ENCODE data around the gene ETNK2.

ETNK2 gene

DNA sequence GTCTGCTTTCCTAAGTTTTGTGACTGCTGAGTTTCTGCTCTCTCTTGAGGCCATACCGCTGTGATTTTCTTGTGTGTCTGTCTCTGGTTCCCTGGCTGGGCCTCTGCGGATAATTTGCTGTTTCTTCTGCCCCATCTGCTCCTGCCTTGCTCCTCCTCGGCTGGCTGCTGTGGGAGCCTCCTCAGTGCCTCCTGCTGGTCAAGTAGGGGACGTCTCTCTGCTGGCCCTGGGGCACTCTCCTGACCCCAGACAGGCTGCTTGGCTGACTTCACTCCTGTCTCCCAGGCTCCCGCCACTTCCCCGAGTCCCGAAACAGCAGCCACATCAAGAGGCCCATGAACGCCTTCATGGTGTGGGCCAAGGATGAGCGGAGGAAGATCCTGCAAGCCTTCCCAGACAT, 28.5 kb downstream of the ETNK2 start:
- DNase-seq (ENCODE audit: extremely low spot score): peak; percentile 62
- TF ChIP-seq HDGF (IDR thresholded peaks at IDR 0.05; ENCODE audit: borderline replicate concordance) (no peak), FOXK2 (IDR thresholded peaks at IDR 0.05) (no peak), NFRKB (IDR thresholded peaks at IDR 0.05) (no peak), FOXA1 (IDR thresholded peaks at IDR 0.05) (no peak), TARDBP (IDR thresholded peaks at IDR 0.05) (no peak), BHLHE40 (IDR thresholded peaks at IDR 0.05; ENCODE audit: borderline replicate concordance) (no peak), ARNT (IDR thresholded peaks at IDR 0.05) (no peak), CTBP1 (IDR thresholded peaks at IDR 0.05; ENCODE audit: borderline replicate concordance) (no peak), ELF4 (IDR thresholded peaks at IDR 0.05) (no peak), SP1 (IDR thresholded peaks at IDR 0.05) (no peak), SUZ12 (IDR thresholded peaks at IDR 0.05) (no peak), ZNF384 (IDR thresholded peaks at IDR 0.05) (no peak), LEF1 (IDR thresholded peaks at IDR 0.05; ENCODE audit: borderline replicate concordance) (no peak), FOXM1 (IDR thresholded peaks at IDR 0.05; ENCODE audit: borderline replicate concordance) (no peak), L3MBTL2 (conservative IDR thresholded peaks at IDR 0.05) (no peak)
- TF ChIP-seq, protein P1, sequence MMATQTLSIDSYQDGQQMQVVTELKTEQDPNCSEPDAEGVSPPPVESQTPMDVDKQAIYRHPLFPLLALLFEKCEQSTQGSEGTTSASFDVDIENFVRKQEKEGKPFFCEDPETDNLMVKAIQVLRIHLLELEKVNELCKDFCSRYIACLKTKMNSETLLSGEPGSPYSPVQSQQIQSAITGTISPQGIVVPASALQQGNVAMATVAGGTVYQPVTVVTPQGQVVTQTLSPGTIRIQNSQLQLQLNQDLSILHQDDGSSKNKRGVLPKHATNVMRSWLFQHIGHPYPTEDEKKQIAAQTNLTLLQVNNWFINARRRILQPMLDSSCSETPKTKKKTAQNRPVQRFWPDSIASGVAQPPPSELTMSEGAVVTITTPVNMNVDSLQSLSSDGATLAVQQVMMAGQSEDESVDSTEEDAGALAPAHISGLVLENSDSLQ (IDR thresholded peaks at IDR 0.05): no peak
- POLR2A ChIA-PET: no interaction called here
- CTCF ChIA-PET: no interaction called here

DNA sequence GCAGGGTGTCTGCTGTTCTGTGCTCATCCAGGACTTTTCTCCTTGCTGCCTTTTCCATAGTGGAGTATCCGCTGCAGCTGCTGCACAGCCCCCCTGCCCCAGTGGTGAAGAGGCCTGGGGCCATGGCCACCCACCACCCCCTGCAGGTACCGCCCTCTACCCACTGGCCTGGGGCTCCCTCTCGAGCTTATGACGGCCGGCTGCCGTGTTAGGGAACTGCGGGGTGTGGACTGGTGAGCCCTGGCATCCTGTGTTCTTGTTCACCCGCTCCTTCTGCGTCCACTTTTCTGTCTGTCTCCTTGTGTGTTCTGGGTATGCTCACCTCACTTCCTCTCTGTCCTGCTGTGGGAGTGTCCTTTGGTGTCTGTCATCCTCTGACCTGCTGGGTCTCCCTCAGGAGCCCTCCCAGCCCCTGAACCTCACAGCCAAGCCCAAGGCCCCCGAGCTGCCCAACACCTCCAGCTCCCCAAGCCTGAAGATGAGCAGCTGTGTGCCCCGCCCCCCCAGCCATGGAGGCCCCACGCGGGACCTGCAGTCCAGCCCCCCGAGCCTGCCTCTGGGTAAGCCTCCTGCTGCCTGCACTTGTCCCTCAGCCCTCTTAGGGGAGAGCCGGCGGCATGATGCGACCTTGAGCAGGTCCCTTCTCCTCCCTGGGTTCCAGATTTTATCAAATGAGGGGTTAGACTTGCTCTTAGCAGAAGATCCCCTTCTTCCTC, 29.8 kb downstream of the ETNK2 start:
- DNase-seq (ENCODE audit: extremely low spot score): no peak
- POLR2A ChIA-PET: no interaction called here
- CTCF ChIA-PET: no interaction called here
- TF ChIP-seq ARNT (IDR thresholded peaks at IDR 0.05): no peak
- TF ChIP-seq ELF4 (IDR thresholded peaks at IDR 0.05): no peak
- TF ChIP-seq ZNF384 (IDR thresholded peaks at IDR 0.05): no peak
- TF ChIP-seq BHLHE40 (IDR thresholded peaks at IDR 0.05; ENCODE audit: borderline replicate concordance): no peak
- TF ChIP-seq, protein P1 (IDR thresholded peaks at IDR 0.05): no peak
- no peak for TF ChIP-seq FOXA1 (IDR thresholded peaks at IDR 0.05)
- TF ChIP-seq CTBP1 (IDR thresholded peaks at IDR 0.05; ENCODE audit: borderline replicate concordance): no peak
- TF ChIP-seq SUZ12 (IDR thresholded peaks at IDR 0.05): no peak
- TF ChIP-seq NFRKB (IDR thresholded peaks at IDR 0.05): no peak
- TF ChIP-seq FOXM1 (IDR thresholded peaks at IDR 0.05; ENCODE audit: borderline replicate concordance): no peak
- TF ChIP-seq L3MBTL2 (conservative IDR thresholded peaks at IDR 0.05): no peak
- no peak for TF ChIP-seq HDGF (IDR thresholded peaks at IDR 0.05; ENCODE audit: borderline replicate concordance)
- no peak for TF ChIP-seq LEF1 (IDR thresholded peaks at IDR 0.05; ENCODE audit: borderline replicate concordance)
- no peak for TF ChIP-seq SP1 (IDR thresholded peaks at IDR 0.05)
- no peak for TF ChIP-seq TARDBP (IDR thresholded peaks at IDR 0.05)
- no peak for TF ChIP-seq FOXK2 (IDR thresholded peaks at IDR 0.05)

DNA sequence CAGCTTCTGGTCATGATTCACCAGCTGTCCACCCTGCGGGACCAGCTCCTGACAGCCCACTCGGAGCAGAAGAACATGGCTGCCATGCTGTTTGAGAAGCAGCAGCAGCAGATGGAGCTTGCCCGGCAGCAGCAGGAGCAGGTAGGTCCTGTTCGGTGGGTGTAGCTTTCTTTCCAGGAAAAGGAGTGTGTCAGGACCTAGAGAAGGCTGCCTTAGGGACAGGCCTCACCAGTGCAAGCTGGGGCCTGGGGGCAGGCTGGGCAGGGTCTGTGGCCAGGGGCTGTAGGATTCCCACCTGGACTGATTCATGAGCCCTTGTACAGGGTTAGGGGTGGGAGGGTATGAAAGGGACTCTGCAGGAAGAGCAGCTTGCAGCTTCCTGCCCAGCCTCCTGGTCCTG, 35.3 kb downstream of the ETNK2 start:
- ChIA-PET CTCF (no interaction called here), POLR2A (no interaction called here)
- no peak for DNase-seq (ENCODE audit: extremely low spot score)

DNA sequence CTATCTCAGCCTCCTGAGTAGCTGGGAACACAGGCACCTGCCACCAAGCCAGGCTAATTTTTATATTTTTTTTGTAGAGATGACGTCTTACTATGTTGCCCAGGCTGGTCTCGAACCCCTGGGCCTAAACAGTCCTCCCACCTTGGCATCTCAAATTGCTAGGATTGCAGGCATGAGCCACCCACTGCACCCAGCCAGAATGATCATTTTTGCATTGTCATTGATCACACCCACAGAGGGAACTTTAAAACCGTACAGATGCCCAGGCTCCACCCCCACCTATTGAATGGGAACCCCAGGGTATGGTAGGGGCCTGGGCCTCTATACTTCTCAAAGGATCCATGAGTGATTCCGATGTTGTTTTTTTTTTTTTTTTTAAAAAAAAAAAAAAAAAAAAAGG, 36.7 kb downstream of the ETNK2 start:
- ChIA-PET POLR2A (no interaction called here), CTCF (interaction anchor here (0.6 kb wide), 1 partner anchor 29 kb away, joined by 3 read pairs; no protein-coding TSS in a partner anchor)
- DNase-seq (ENCODE audit: extremely low spot score): no peak
- TF ChIP-seq FOXK2 (IDR thresholded peaks at IDR 0.05) (no peak), ARNT (IDR thresholded peaks at IDR 0.05) (no peak), SP1 (IDR thresholded peaks at IDR 0.05) (no peak), ZNF384 (IDR thresholded peaks at IDR 0.05) (no peak), BHLHE40 (IDR thresholded peaks at IDR 0.05; ENCODE audit: borderline replicate concordance) (no peak), FOXM1 (IDR thresholded peaks at IDR 0.05; ENCODE audit: borderline replicate concordance) (no peak), HDGF (IDR thresholded peaks at IDR 0.05; ENCODE audit: borderline replicate concordance) (no peak), NFRKB (IDR thresholded peaks at IDR 0.05) (no peak), L3MBTL2 (conservative IDR thresholded peaks at IDR 0.05) (no peak), SUZ12 (IDR thresholded peaks at IDR 0.05) (no peak), ELF4 (IDR thresholded peaks at IDR 0.05) (no peak), TARDBP (IDR thresholded peaks at IDR 0.05) (no peak), FOXA1 (IDR thresholded peaks at IDR 0.05) (no peak), CTBP1 (IDR thresholded peaks at IDR 0.05; ENCODE audit: borderline replicate concordance) (no peak), LEF1 (IDR thresholded peaks at IDR 0.05; ENCODE audit: borderline replicate concordance) (no peak)
- TF ChIP-seq, protein P1 (IDR thresholded peaks at IDR 0.05): no peak

More for the DNA sequence above, 35.3 kb downstream of the ETNK2 start:
- no peak for TF ChIP-seq ELF4 (IDR thresholded peaks at IDR 0.05)
- no peak for TF ChIP-seq SP1 (IDR thresholded peaks at IDR 0.05)
- no peak for TF ChIP-seq NFRKB (IDR thresholded peaks at IDR 0.05)
- no peak for TF ChIP-seq L3MBTL2 (conservative IDR thresholded peaks at IDR 0.05)
- no peak for TF ChIP-seq TARDBP (IDR thresholded peaks at IDR 0.05)
- TF ChIP-seq, protein P1 (IDR thresholded peaks at IDR 0.05): no peak
- TF ChIP-seq HDGF (IDR thresholded peaks at IDR 0.05; ENCODE audit: borderline replicate concordance): no peak
- no peak for TF ChIP-seq FOXM1 (IDR thresholded peaks at IDR 0.05; ENCODE audit: borderline replicate concordance)
- TF ChIP-seq CTBP1 (IDR thresholded peaks at IDR 0.05; ENCODE audit: borderline replicate concordance): no peak
- no peak for TF ChIP-seq FOXA1 (IDR thresholded peaks at IDR 0.05)
- TF ChIP-seq SUZ12 (IDR thresholded peaks at IDR 0.05): no peak
- TF ChIP-seq LEF1 (IDR thresholded peaks at IDR 0.05; ENCODE audit: borderline replicate concordance): no peak

DNA sequence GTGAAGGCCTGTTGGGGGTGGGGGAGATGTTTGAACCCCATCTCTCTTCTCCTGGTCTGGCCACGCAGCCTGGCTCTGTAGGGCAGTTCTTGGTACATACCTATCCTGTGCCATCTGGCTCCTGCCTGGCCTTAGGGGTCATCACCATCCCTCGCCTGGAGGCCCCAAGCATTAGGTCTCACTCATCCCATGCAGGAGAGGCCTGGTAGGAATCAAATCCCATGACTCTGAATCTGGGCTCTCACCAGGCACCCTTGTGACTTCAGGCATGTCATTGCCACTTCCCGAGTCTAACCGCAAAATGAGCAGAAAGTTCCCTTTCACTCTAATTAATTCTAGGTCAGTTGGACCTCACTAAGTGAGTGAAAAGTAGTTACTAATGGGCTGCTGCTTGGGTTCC, 37.2 kb downstream of the ETNK2 start:
- ChIA-PET POLR2A (no interaction called here), CTCF (no interaction called here)
- no peak for DNase-seq (ENCODE audit: extremely low spot score)
- TF ChIP-seq ELF4 (IDR thresholded peaks at IDR 0.05) (no peak), SUZ12 (IDR thresholded peaks at IDR 0.05) (no peak), TARDBP (IDR thresholded peaks at IDR 0.05) (no peak), ARNT (IDR thresholded peaks at IDR 0.05) (no peak), FOXM1 (IDR thresholded peaks at IDR 0.05; ENCODE audit: borderline replicate concordance) (no peak), CTBP1 (IDR thresholded peaks at IDR 0.05; ENCODE audit: borderline replicate concordance) (no peak), LEF1 (IDR thresholded peaks at IDR 0.05; ENCODE audit: borderline replicate concordance) (no peak), BHLHE40 (IDR thresholded peaks at IDR 0.05; ENCODE audit: borderline replicate concordance) (no peak), HDGF (IDR thresholded peaks at IDR 0.05; ENCODE audit: borderline replicate concordance) (no peak), ZNF384 (IDR thresholded peaks at IDR 0.05) (no peak), L3MBTL2 (conservative IDR thresholded peaks at IDR 0.05) (no peak), SP1 (IDR thresholded peaks at IDR 0.05) (no peak), NFRKB (IDR thresholded peaks at IDR 0.05) (no peak), FOXA1 (IDR thresholded peaks at IDR 0.05) (no peak), FOXK2 (IDR thresholded peaks at IDR 0.05) (no peak)
- TF ChIP-seq, protein P1 (IDR thresholded peaks at IDR 0.05): no peak

Measured in HEK293T (cell line).